ENCODE data around the gene CAMK2G. TPM values are rescaled to one million over a fixed set of nuclear protein-coding genes. Genes with fewer than 3 reads are reported as not detected.

Gene CAMK2G
- total RNA-seq, 1 experiment from 2014 or later, result 41.4 TPM

GRCh38 chr10:73816917-73817729 lies 57.2 kb downstream of the CAMK2G start:
- Histone ChIP-seq H3K27ac (ENCODE audit: low read length) (no peak overlapping the region), H3K36me3 (ENCODE audit: control insufficient read depth, insufficient read depth, low read length) (peaks cover 7% of the 10 kb centered on the region; the same call in 1 of the 2 replicates), H3K4me3 (ENCODE audit: low read depth in 2 of 2, low read length in 2 of 2) (no peak overlapping the region), H3K27me3 (ENCODE audit: control insufficient read depth, insufficient read depth, low read length) (no peaks in the 10 kb centered on the region), H3K9me3 (ENCODE audit: control insufficient read depth, insufficient read depth, low read depth, low read length) (no peaks in the 10 kb centered on the region), H3K4me1 (ENCODE audit: control insufficient read depth, insufficient read depth, low read length) (0 out of 2 replicates have a peak, but pooled peaks cover 6% of the 10 kb centered on the region)
- no peak for ATAC-seq
- CTCF ChIA-PET, result no interaction called here
- no TSS peak for BruUV-seq (replicated peaks)
- intact Hi-C loops (cut with micrococcal nuclease; ENCODE audit: unreplicated experiment), result no loop called here
- POLR2A ChIA-PET, result no interaction called here
- no peak for DNase-seq (ENCODE audit: low read depth, low spot score)
- TF ChIP-seq POLR2AphosphoS5 (IDR thresholded peaks at IDR 0.05; ENCODE audit: low read depth, low read length), result no peak
- no peak for TF ChIP-seq SIN3A (IDR thresholded peaks at IDR 0.05; ENCODE audit: borderline replicate concordance, insufficient read depth, low read depth, low read length)
- TF ChIP-seq TCF7L2 (IDR thresholded peaks at IDR 0.05; ENCODE audit: low read depth, low read length), result no peak
- TF ChIP-seq, protein P1, sequence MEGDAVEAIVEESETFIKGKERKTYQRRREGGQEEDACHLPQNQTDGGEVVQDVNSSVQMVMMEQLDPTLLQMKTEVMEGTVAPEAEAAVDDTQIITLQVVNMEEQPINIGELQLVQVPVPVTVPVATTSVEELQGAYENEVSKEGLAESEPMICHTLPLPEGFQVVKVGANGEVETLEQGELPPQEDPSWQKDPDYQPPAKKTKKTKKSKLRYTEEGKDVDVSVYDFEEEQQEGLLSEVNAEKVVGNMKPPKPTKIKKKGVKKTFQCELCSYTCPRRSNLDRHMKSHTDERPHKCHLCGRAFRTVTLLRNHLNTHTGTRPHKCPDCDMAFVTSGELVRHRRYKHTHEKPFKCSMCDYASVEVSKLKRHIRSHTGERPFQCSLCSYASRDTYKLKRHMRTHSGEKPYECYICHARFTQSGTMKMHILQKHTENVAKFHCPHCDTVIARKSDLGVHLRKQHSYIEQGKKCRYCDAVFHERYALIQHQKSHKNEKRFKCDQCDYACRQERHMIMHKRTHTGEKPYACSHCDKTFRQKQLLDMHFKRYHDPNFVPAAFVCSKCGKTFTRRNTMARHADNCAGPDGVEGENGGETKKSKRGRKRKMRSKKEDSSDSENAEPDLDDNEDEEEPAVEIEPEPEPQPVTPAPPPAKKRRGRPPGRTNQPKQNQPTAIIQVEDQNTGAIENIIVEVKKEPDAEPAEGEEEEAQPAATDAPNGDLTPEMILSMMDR (IDR thresholded peaks at IDR 0.05), result no peak
- in situ Hi-C loops (cut with HindIII; ENCODE audit: low pct_unique_long_range_greater_than_20kb, low sequenced_read_pairs), result no loop called here

- Histone ChIP-seq H3K27ac (ENCODE audit: low read length) (no peak overlapping the region), H3K36me3 (ENCODE audit: control insufficient read depth, insufficient read depth, low read length) (peaks cover 7% of the 10 kb centered on the region; the same call in 1 of the 2 replicates), H3K27me3 (ENCODE audit: control insufficient read depth, insufficient read depth, low read length) (no peaks in the 10 kb centered on the region), H3K9me3 (ENCODE audit: control insufficient read depth, insufficient read depth, low read depth, low read length) (no peaks in the 10 kb centered on the region), H3K4me3 (ENCODE audit: low read depth in 2 of 2, low read length in 2 of 2) (no peak overlapping the region), H3K4me1 (ENCODE audit: control insufficient read depth, insufficient read depth, low read length) (0 out of 2 replicates have a peak, but pooled peaks cover 6% of the 10 kb centered on the region)
- POLR2A ChIA-PET, result no interaction called here
- no peak for ATAC-seq
- TSS peak; percentile 33 for BruUV-seq (replicated peaks)
- intact Hi-C loops (cut with micrococcal nuclease; ENCODE audit: unreplicated experiment), result no loop called here
- in situ Hi-C loops (cut with HindIII; ENCODE audit: low pct_unique_long_range_greater_than_20kb, low sequenced_read_pairs), result no loop called here
- CTCF ChIA-PET, result no interaction called here
- TF ChIP-seq TCF7L2 (IDR thresholded peaks at IDR 0.05; ENCODE audit: low read depth, low read length) (no peak), POLR2AphosphoS5 (IDR thresholded peaks at IDR 0.05; ENCODE audit: low read depth, low read length) (no peak), SIN3A (IDR thresholded peaks at IDR 0.05; ENCODE audit: borderline replicate concordance, insufficient read depth, low read depth, low read length) (no peak)
- TF ChIP-seq, protein P1 (IDR thresholded peaks at IDR 0.05), result no peak
- TF ChIP-seq, protein P2, sequence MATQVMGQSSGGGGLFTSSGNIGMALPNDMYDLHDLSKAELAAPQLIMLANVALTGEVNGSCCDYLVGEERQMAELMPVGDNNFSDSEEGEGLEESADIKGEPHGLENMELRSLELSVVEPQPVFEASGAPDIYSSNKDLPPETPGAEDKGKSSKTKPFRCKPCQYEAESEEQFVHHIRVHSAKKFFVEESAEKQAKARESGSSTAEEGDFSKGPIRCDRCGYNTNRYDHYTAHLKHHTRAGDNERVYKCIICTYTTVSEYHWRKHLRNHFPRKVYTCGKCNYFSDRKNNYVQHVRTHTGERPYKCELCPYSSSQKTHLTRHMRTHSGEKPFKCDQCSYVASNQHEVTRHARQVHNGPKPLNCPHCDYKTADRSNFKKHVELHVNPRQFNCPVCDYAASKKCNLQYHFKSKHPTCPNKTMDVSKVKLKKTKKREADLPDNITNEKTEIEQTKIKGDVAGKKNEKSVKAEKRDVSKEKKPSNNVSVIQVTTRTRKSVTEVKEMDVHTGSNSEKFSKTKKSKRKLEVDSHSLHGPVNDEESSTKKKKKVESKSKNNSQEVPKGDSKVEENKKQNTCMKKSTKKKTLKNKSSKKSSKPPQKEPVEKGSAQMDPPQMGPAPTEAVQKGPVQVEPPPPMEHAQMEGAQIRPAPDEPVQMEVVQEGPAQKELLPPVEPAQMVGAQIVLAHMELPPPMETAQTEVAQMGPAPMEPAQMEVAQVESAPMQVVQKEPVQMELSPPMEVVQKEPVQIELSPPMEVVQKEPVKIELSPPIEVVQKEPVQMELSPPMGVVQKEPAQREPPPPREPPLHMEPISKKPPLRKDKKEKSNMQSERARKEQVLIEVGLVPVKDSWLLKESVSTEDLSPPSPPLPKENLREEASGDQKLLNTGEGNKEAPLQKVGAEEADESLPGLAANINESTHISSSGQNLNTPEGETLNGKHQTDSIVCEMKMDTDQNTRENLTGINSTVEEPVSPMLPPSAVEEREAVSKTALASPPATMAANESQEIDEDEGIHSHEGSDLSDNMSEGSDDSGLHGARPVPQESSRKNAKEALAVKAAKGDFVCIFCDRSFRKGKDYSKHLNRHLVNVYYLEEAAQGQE (IDR thresholded peaks at IDR 0.05; ENCODE audit: insufficient read depth in 1 of 2, low read depth in 2 of 2, low read length in 1 of 2), result no peak
- no peak for DNase-seq (ENCODE audit: low read depth, low spot score)
Measured at GRCh38 chr10:73815719-73816030, 58.7 kb downstream of the CAMK2G start.

All from Panc1 (cell line).